ENCODE results near the gene TPI1.

The TPI1 gene

GRCh38 chr12:6860942-6861341 lies 6.4 kb upstream of the TPI1 start:
- H3K36me3 ChIP-seq (ENCODE audit: insufficient read depth, low read length), result peaks cover 95% of the 10 kb centered on the region
- no peaks in the 10 kb centered on the region for H3K4me1 ChIP-seq (ENCODE audit: insufficient read depth, low read length, severe bottlenecking)

DNA sequence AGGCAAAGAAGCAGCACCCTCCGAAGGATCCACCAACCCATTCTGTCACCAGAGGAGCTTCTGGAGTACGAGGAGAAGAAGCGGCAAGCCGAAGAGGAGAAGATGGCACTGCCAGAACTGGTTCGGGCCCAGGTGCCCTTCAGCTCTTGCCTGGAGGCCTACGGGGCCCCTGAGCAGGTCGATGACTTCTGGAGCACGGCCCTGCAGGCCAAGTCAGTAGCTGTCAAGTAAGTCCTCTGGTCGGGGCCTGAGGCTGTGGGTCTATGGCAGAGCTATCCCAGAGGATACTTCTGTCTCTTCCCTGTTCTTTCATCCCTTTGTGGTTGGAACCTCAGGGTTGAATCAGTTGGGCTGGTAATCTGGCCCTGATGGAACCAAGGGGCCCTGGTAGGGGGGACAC lies 5.9 kb upstream of the TPI1 start:
- Histone ChIP-seq H2AFZ (ENCODE audit: low read length) (no peak overlapping the region), H3K9me3 (ENCODE audit: low read length) (no peaks in the 10 kb centered on the region), H3K9ac (ENCODE audit: low read length) (no peak overlapping the region), H3K9me2 (ENCODE audit: low read depth, low read length) (no peaks in the 10 kb centered on the region), H3K4me1 (ENCODE audit: insufficient read depth, low read length, severe bottlenecking) (peaks cover 1% of the 10 kb centered on the region), H3K79me2 (ENCODE audit: insufficient read depth, low read length) (no peaks in the 10 kb centered on the region), H3K27me3 (ENCODE audit: insufficient read depth, low read length) (no peaks in the 10 kb centered on the region), H3K4me2 (ENCODE audit: low read length) (no peak overlapping the region), H3F3A (ENCODE audit: insufficient read depth, low read length) (no peaks in the 10 kb centered on the region), H4K20me1 (ENCODE audit: insufficient read depth, low read length) (no peaks in the 10 kb centered on the region), H3K27ac (ENCODE audit: low read depth, low read length, poor library complexity, severe bottlenecking) (no peak overlapping the region), H3K36me3 (ENCODE audit: insufficient read depth, low read length) (peaks cover 92% of the 10 kb centered on the region), H3K4me3 (ENCODE audit: low read depth, low read length, poor library complexity, severe bottlenecking) (no peak overlapping the region)
- TF ChIP-seq, protein P1, sequence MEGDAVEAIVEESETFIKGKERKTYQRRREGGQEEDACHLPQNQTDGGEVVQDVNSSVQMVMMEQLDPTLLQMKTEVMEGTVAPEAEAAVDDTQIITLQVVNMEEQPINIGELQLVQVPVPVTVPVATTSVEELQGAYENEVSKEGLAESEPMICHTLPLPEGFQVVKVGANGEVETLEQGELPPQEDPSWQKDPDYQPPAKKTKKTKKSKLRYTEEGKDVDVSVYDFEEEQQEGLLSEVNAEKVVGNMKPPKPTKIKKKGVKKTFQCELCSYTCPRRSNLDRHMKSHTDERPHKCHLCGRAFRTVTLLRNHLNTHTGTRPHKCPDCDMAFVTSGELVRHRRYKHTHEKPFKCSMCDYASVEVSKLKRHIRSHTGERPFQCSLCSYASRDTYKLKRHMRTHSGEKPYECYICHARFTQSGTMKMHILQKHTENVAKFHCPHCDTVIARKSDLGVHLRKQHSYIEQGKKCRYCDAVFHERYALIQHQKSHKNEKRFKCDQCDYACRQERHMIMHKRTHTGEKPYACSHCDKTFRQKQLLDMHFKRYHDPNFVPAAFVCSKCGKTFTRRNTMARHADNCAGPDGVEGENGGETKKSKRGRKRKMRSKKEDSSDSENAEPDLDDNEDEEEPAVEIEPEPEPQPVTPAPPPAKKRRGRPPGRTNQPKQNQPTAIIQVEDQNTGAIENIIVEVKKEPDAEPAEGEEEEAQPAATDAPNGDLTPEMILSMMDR (IDR thresholded peaks at IDR 0.05; ENCODE audit: low read length), result no peak
- TF ChIP-seq EZH2 (IDR thresholded peaks at IDR 0.05; ENCODE audit: borderline replicate concordance, low read length), result no peak

More at GRCh38 chr12:6860942-6861341, 6.4 kb upstream of the TPI1 start:
- no peaks in the 10 kb centered on the region for H3F3A ChIP-seq (ENCODE audit: insufficient read depth, low read length)
- no peaks in the 10 kb centered on the region for H3K9me3 ChIP-seq (ENCODE audit: low read length)
- no peak overlapping the region for H2AFZ ChIP-seq (ENCODE audit: low read length)
- H3K4me3 ChIP-seq (ENCODE audit: low read depth, low read length, poor library complexity, severe bottlenecking), result no peak overlapping the region
- H3K4me2 ChIP-seq (ENCODE audit: low read length), result no peak overlapping the region
- no peaks in the 10 kb centered on the region for H4K20me1 ChIP-seq (ENCODE audit: insufficient read depth, low read length)
- no peak overlapping the region for H3K9ac ChIP-seq (ENCODE audit: low read length)
- no peaks in the 10 kb centered on the region for H3K79me2 ChIP-seq (ENCODE audit: insufficient read depth, low read length)
- TF ChIP-seq, protein P1 (IDR thresholded peaks at IDR 0.05; ENCODE audit: low read length), result no peak
- no peak for TF ChIP-seq EZH2 (IDR thresholded peaks at IDR 0.05; ENCODE audit: borderline replicate concordance, low read length)
- no peaks in the 10 kb centered on the region for H3K27me3 ChIP-seq (ENCODE audit: insufficient read depth, low read length)
- H3K27ac ChIP-seq (ENCODE audit: low read depth, low read length, poor library complexity, severe bottlenecking), result no peak overlapping the region
- no peaks in the 10 kb centered on the region for H3K9me2 ChIP-seq (ENCODE audit: low read depth, low read length)

DNA sequence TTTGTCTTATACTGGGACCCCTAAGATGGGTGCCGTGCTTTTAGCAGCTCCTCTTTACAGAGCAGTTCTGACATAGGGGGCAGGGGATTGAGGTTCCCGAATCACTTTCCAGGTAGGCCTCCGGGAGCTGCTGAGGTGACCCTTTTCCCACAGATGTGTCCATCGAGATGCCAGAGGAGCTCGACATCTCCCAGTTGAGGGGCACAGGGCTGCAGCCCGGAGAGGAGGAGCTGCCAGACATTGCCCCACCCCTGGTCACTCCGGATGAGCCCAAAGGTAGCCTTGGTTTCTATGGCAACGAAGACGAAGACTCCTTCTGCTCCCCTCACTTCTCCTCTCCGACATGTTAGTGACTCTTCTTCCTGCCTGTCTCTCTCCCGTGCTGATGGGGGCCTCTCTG lies 4.3 kb upstream of the TPI1 start:
- Histone ChIP-seq H3F3A (ENCODE audit: insufficient read depth, low read length) (peaks cover 4% of the 10 kb centered on the region; the same call in 1 of the 2 replicates), H3K27ac (ENCODE audit: low read depth, low read length, poor library complexity, severe bottlenecking) (no peak overlapping the region), H3K4me2 (ENCODE audit: low read length) (no peak overlapping the region), H3K9me2 (ENCODE audit: low read depth, low read length) (no peaks in the 10 kb centered on the region), H3K9ac (ENCODE audit: low read length) (no peak overlapping the region), H3K36me3 (ENCODE audit: insufficient read depth, low read length) (peaks cover 80% of the 10 kb centered on the region), H3K9me3 (ENCODE audit: low read length) (no peaks in the 10 kb centered on the region), H3K79me2 (ENCODE audit: insufficient read depth, low read length) (peaks cover 1% of the 10 kb centered on the region), H3K27me3 (ENCODE audit: insufficient read depth, low read length) (no peaks in the 10 kb centered on the region), H4K20me1 (ENCODE audit: insufficient read depth, low read length) (no peaks in the 10 kb centered on the region), H2AFZ (ENCODE audit: low read length) (no peak overlapping the region), H3K4me3 (ENCODE audit: low read depth, low read length, poor library complexity, severe bottlenecking) (no peak overlapping the region), H3K4me1 (ENCODE audit: insufficient read depth, low read length, severe bottlenecking) (peaks cover 9% of the 10 kb centered on the region)
- TF ChIP-seq EZH2 (IDR thresholded peaks at IDR 0.05; ENCODE audit: borderline replicate concordance, low read length), result no peak
- TF ChIP-seq, protein P1 (IDR thresholded peaks at IDR 0.05; ENCODE audit: low read length), result no peak

Measured in OCI-LY1 (cell line).